CD14-positive monocyte (primary cell): ENCODE data around the gene LGALSL. TPM values are rescaled to one million over a fixed set of nuclear protein-coding genes. Genes with fewer than 3 reads are reported as not detected.

Experiments
- DNase-seq, 3 donors: peaks; one replicate each; pipeline ENCODE4 v3.0.0-alpha.2; 2011 to 2022
- H2AFZ ChIP-seq: 2 replicates; pipeline ENCODE4 v1.6.0; 2012; ENCODE audit warnings: mild to moderate bottlenecking, low read depth, low read length, inconsistent platforms; ENCODE audit not compliant: insufficient read depth, poor library complexity, severe bottlenecking
- H3K27ac ChIP-seq, 2 donors: 1 replicate in 1 of 2; 2 replicates in 1 of 2; pipeline ENCODE4 v1.5.1; 2012 to 2013; ENCODE audit warnings: low read length in 2 of 2, control low read depth in 1 of 2, inconsistent platforms in 1 of 2, low read depth in 1 of 2, mild to moderate bottlenecking in 1 of 2
- H3K27me3 ChIP-seq, 2 donors: one replicate each; pipeline versions ENCODE4 v1.6.0 to v1.6.1; 2011 to 2013; ENCODE audit warnings: low read length in 2 of 2; ENCODE audit not compliant: control insufficient read depth in 2 of 2, insufficient read depth in 2 of 2
- H3K36me3 ChIP-seq, 2 donors: replicated peaks in 1 of 2; 1 replicate in 1 of 2; 2 replicates in 1 of 2; pipeline versions ENCODE4 v1.5.1 to v1.6.1; 2012 to 2013; ENCODE audit warnings: low read length in 2 of 2, control low read depth in 1 of 2, inconsistent platforms in 1 of 2, mild to moderate bottlenecking in 1 of 2; ENCODE audit not compliant: insufficient read depth in 2 of 2, control insufficient read depth in 1 of 2
- H3K4me1 ChIP-seq, 2 donors: 1 replicate in 1 of 2; 2 replicates in 1 of 2; pipeline versions ENCODE4 v1.5.1 to v1.6.1; 2012 to 2013; ENCODE audit warnings: low read length in 2 of 2, control low read depth in 1 of 2, inconsistent platforms in 1 of 2, mild to moderate bottlenecking in 1 of 2, moderate library complexity in 1 of 2; ENCODE audit not compliant: insufficient read depth in 2 of 2, control insufficient read depth in 1 of 2
- H3K4me2 ChIP-seq: replicated peaks from 2 replicates; pipeline ENCODE3; 2012; ENCODE audit warnings: low read length, moderate library complexity, mild to moderate bottlenecking; ENCODE audit not compliant: poor library complexity, severe bottlenecking; ENCODE audit errors: extremely low read depth
- H3K4me3 ChIP-seq, 3 experiments: fragments of 200-600 bp in 1 of 3; sonication (generic) in 1 of 3; replicated peaks in 1 of 3; 1 replicate in 2 of 3; 2 replicates in 1 of 3; pipeline ENCODE4 v1.5.1; 2011 to 2013; ENCODE audit warnings: low read length in 3 of 3, mild to moderate bottlenecking in 3 of 3, control low read depth in 2 of 3, low read depth in 2 of 3, inconsistent platforms in 1 of 3, moderate library complexity in 1 of 3
- H3K79me2 ChIP-seq: 2 replicates; pipeline ENCODE4 v1.6.0; 2012; ENCODE audit warnings: mild to moderate bottlenecking, control low read depth, inconsistent platforms, low read length, moderate library complexity; ENCODE audit not compliant: insufficient read depth
- H3K9ac ChIP-seq: 2 replicates; pipeline ENCODE4 v1.6.0; 2017; ENCODE audit warnings: low read length, mild to moderate bottlenecking; ENCODE audit not compliant: insufficient read depth, poor library complexity, severe bottlenecking
- H3K9me3 ChIP-seq, 2 donors: replicated peaks in 1 of 2; 1 replicate in 1 of 2; 2 replicates in 1 of 2; pipeline versions ENCODE4 v1.5.1 to v1.6.1; 2012 to 2013; ENCODE audit warnings: low read length in 2 of 2, control low read depth in 1 of 2; ENCODE audit not compliant: control insufficient read depth in 1 of 2, insufficient read depth in 1 of 2
- H4K20me1 ChIP-seq: 2 replicates; pipeline ENCODE4 v1.6.0; 2012; ENCODE audit warnings: mild to moderate bottlenecking, low read length, control low read depth, moderate library complexity; ENCODE audit not compliant: insufficient read depth
- H3K27ac Mint-ChIP-seq, 7 donors: one replicate each; pipeline ENCODE4 v1.8.0; 2020; ENCODE audit warnings: mild to moderate bottlenecking in 7 of 7, mixed read lengths in 7 of 7, moderate library complexity in 6 of 7, inconsistent platforms in 2 of 7
- H3K27me3 Mint-ChIP-seq, 3 donors: one replicate each; pipeline ENCODE4 v1.8.0; 2021 to 2022; ENCODE audit warnings: low read depth in 3 of 3, mild to moderate bottlenecking in 3 of 3, mixed read lengths in 3 of 3, moderate library complexity in 3 of 3, inconsistent platforms in 1 of 3
- H3K36me3 Mint-ChIP-seq, 2 donors: one replicate each; pipeline ENCODE4 v1.8.0; 2020; ENCODE audit warnings: mixed read lengths in 2 of 2, inconsistent platforms in 1 of 2, mild to moderate bottlenecking in 1 of 2
- H3K4me1 Mint-ChIP-seq: one replicate; pipeline ENCODE4 v1.8.0; 2020; ENCODE audit warnings: mild to moderate bottlenecking, mixed read lengths
- H3K4me3 Mint-ChIP-seq, 2 donors: one replicate each; pipeline ENCODE4 v1.8.0; 2020; ENCODE audit warnings: mild to moderate bottlenecking in 2 of 2, mixed read lengths in 2 of 2, moderate library complexity in 1 of 2
- H3K9me3 Mint-ChIP-seq, 7 donors: one replicate each; pipeline ENCODE4 v1.8.0; 2020 to 2022; ENCODE audit warnings: mixed read lengths in 7 of 7, mild to moderate bottlenecking in 6 of 7, moderate library complexity in 6 of 7, inconsistent platforms in 2 of 7
- WGBS: methylation state at CpG from one replicate; pipeline ENCODE4 v1.1.5; 2013; ENCODE audit warnings: missing lambda C conversion rate; ENCODE audit not compliant: insufficient coverage; 5-methylcytosine and 5-hydroxymethylcytosine counted together
- intact Hi-C, 2 donors: fragments of 100-400 bp; cut with micrococcal nuclease; formaldehyde crosslinking; loops; one replicate each; pipeline versions ENCODE4 v1.15.0 to v1.15.1; 2023
- polyA plus RNA-seq, 3 donors: library from polyadenylated mRNA; depleted of rRNA in 1 of 3; unstranded in 2 of 3; stranded (reverse) in 1 of 3; fragments of 300-500 nt in 2 of 3; fragments of >200 nt in 1 of 3; fragmentation: Illumina TruSeq in 2 of 3; gene quantifications; 1 replicate in 2 of 3; 2 replicates in 1 of 3; pipeline ENCODE4 v1.2.3, GENCODE V29; 2012 to 2021
- TF ChIP-seq, protein P1 (sequence below): fragments of 200-600 bp; IDR thresholded peaks from one replicate; pipeline ENCODE4 v1.8.0; 2022; ENCODE audit warnings: antibody characterized with exemption, mild to moderate bottlenecking

Gene LGALSL
- polyA plus RNA-seq, 3 donors, result 0.04 to 0.30 (median 0.22) TPM

DNA sequence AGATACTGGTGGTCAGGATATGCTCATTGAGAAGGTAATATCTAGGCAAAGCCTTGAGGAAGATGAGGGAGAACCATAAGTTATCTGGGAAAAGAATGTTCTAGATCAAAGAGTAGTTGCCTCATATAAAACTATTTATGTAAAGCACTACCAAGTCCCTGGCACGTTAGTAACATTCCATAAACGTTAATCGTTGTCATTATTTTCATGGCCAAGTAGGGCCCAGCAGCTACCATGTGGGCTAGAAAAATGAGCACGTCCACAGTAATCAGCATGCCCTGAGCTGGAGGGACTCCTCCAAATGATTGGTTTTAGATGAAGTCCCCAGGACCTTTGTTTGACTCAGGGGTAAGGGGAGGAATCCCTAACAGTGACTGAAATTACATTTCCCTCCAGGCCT, 37.5 kb downstream of the LGALSL start:
- H3K36me3 ChIP-seq, result no peaks in the 10 kb centered on the region
- Mint-ChIP-seq H3K9me3 (no peaks in the 10 kb centered on the region), H3K27me3 (peaks cover 1 to 8% (median 4%) of the 10 kb centered on the region in 3 donors), H3K36me3 (no peaks in the 10 kb centered on the region), H3K4me3 (no peak overlapping the region), H3K27ac (no peak overlapping the region), H3K4me1 (peaks cover 9% of the 10 kb centered on the region)
- no peak overlapping the region for H3K27ac ChIP-seq
- H4K20me1 ChIP-seq, result no peaks in the 10 kb centered on the region
- H3K4me1 ChIP-seq, result peaks cover 0 to 4% of the 10 kb centered on the region in 2 donors
- H3K9me3 ChIP-seq, result no peaks in the 10 kb centered on the region
- TF ChIP-seq, protein P1, sequence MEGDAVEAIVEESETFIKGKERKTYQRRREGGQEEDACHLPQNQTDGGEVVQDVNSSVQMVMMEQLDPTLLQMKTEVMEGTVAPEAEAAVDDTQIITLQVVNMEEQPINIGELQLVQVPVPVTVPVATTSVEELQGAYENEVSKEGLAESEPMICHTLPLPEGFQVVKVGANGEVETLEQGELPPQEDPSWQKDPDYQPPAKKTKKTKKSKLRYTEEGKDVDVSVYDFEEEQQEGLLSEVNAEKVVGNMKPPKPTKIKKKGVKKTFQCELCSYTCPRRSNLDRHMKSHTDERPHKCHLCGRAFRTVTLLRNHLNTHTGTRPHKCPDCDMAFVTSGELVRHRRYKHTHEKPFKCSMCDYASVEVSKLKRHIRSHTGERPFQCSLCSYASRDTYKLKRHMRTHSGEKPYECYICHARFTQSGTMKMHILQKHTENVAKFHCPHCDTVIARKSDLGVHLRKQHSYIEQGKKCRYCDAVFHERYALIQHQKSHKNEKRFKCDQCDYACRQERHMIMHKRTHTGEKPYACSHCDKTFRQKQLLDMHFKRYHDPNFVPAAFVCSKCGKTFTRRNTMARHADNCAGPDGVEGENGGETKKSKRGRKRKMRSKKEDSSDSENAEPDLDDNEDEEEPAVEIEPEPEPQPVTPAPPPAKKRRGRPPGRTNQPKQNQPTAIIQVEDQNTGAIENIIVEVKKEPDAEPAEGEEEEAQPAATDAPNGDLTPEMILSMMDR, result no peak
- intact Hi-C loops, result loop anchor here in 1 of 2 donors (5.0 kb wide), 1 partner anchor 159 kb away; no protein-coding TSS in a partner anchor
- no peak overlapping the region for H3K9ac ChIP-seq
- no peaks in the 10 kb centered on the region for H3K79me2 ChIP-seq
- no peak for DNase-seq
- WGBS, result 100% methylated on average over 3 of the region's 4 CpGs
- no peak overlapping the region for H3K4me2 ChIP-seq
- H2AFZ ChIP-seq, result no peak overlapping the region
- H3K27me3 ChIP-seq, result no peaks in the 10 kb centered on the region
- no peak overlapping the region for H3K4me3 ChIP-seq

DNA sequence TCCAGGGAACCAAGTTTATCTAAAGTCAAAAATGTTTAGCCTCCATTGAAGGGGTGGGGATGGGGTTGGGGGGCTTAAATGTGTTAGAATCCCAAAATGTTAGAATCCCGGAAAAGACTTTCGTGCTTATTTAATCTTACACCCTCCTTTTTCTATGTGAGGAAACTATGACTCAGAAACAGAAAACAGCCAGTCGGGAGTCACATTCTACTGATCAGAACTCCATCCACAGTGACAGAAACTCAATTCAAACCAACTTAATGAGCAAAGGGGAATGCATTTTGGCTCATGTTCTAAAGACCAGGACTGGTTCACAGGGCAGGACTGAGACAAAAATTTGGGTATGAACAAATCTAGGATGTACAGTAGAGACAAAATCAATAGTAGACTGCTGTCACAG, 38.3 kb downstream of the LGALSL start:
- Histone ChIP-seq H4K20me1 (no peaks in the 10 kb centered on the region), H3K4me2 (no peak overlapping the region), H3K27ac (no peak overlapping the region), H3K4me3 (no peak overlapping the region), H3K27me3 (no peaks in the 10 kb centered on the region), H3K79me2 (no peaks in the 10 kb centered on the region), H3K9me3 (no peaks in the 10 kb centered on the region), H3K9ac (no peak overlapping the region), H3K36me3 (no peaks in the 10 kb centered on the region), H3K4me1 (peaks cover 0 to 4% of the 10 kb centered on the region in 2 donors), H2AFZ (no peak overlapping the region)
- Mint-ChIP-seq H3K4me3 (no peak overlapping the region), H3K27ac (no peak overlapping the region), H3K27me3 (peaks cover 3 to 8% (median 4%) of the 10 kb centered on the region in 3 donors), H3K36me3 (no peaks in the 10 kb centered on the region), H3K4me1 (peaks cover 9% of the 10 kb centered on the region), H3K9me3 (no peaks in the 10 kb centered on the region)
- intact Hi-C loops, result loop anchor here in 1 of 2 donors (5.0 kb wide), 1 partner anchor 160 kb away; no protein-coding TSS in a partner anchor
- TF ChIP-seq, protein P1, result no peak
- DNase-seq, result no peak
- WGBS, result 90% methylated on average over 2 of the region's 3 CpGs
